ENCODE data around the gene DIAPH1. TPM values are rescaled to one million over a fixed set of nuclear protein-coding genes. Genes with fewer than 3 reads are reported as not detected.

The DIAPH1 gene
- total RNA-seq, 1 donor from 2014 or later: 118 TPM

DNA sequence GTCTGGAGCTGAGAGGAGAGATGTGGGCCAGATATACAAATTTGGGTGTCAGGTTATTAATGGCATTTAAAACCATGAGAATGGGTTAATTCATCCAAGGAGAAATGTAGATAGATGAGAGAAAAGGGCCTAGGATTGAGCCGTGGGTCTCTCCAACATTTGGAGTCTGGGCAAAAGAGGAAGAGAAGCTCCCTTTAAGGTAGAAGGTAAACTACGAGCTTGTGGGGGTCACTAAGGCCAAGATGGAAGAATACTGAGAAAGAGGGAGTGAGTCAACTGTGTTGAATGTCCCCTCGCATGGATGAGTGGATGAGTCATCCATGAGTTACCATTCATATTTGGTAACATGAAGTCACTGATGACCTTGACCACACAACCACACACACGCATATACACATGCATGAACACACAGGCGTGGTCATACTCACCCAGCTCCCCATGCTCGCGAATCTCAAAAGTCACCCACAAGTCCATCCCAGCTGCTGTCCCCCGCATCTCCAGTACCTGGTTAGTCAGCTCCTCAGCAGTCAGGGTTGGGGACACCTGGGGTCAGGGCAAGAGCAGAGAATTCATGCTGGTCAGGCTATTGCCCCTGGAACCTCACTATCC, 39.2 kb upstream of the DIAPH1 start:
- intact Hi-C loops (cut with DNase I): no loop called here
- Histone ChIP-seq H3K9me3 (no peaks in the 10 kb centered on the region), H3K27me3 (ENCODE audit: low read depth) (no peaks in the 10 kb centered on the region), H3K27ac (no peak overlapping the region), H3K4me3 (no peak overlapping the region), H3K4me1 (no peaks in the 10 kb centered on the region), H3K36me3 (peaks cover 72% of the 10 kb centered on the region)
- TF ChIP-seq, protein P1, sequence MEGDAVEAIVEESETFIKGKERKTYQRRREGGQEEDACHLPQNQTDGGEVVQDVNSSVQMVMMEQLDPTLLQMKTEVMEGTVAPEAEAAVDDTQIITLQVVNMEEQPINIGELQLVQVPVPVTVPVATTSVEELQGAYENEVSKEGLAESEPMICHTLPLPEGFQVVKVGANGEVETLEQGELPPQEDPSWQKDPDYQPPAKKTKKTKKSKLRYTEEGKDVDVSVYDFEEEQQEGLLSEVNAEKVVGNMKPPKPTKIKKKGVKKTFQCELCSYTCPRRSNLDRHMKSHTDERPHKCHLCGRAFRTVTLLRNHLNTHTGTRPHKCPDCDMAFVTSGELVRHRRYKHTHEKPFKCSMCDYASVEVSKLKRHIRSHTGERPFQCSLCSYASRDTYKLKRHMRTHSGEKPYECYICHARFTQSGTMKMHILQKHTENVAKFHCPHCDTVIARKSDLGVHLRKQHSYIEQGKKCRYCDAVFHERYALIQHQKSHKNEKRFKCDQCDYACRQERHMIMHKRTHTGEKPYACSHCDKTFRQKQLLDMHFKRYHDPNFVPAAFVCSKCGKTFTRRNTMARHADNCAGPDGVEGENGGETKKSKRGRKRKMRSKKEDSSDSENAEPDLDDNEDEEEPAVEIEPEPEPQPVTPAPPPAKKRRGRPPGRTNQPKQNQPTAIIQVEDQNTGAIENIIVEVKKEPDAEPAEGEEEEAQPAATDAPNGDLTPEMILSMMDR (IDR thresholded peaks at IDR 0.05): no peak
- ATAC-seq (no peak), DNase-seq (no peak)

DNA sequence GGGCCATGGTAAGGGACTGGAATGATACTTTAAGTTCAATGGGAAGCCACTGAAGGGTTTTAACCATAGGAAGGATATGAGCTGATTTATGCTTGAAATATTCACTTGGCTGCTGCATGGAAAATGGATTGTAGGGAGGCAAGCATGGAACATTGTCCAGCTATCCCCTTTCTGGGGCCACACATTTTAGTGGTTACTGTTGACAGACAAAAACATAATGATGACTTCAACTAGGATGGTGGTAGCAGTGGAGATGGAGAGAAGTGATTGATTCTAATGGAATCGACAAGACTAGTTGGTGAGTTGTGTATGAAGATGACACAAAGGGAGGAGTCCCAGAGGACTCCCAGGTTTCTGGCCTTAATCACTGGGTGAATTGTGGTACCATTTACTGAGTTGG, 38.6 kb upstream of the DIAPH1 start:
- no peaks in the 10 kb centered on the region for H3K9me3 ChIP-seq
- ATAC-seq (no peak), DNase-seq (no peak)
- intact Hi-C loops (cut with DNase I): no loop called here
- no peak overlapping the region for H3K4me3 ChIP-seq
- peaks cover 66% of the 10 kb centered on the region for H3K36me3 ChIP-seq
- no peaks in the 10 kb centered on the region for H3K4me1 ChIP-seq
- no peaks in the 10 kb centered on the region for H3K27me3 ChIP-seq (ENCODE audit: low read depth)
- TF ChIP-seq, protein P1 (IDR thresholded peaks at IDR 0.05): no peak
- no peak overlapping the region for H3K27ac ChIP-seq

DNA sequence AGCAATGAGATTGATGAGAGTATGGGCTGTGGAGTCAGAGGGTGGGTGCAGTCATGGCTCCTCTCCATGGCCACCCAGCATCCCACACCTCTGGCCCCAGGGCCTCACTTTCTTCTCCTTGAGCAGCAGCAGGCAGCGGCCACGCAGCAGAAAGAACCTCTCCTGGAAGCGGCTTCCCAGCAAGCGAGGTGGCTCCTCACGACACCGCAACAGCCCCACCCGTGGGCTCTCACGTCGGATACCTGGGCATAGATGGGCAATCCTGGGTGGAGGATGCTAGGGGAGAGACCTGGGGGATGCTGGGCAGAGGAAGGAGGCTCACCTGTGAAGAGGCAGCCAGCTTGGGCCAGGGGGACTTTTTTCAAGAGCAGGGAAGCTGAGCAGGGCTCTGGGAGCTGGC, 37.6 kb upstream of the DIAPH1 start:
- no peaks in the 10 kb centered on the region for H3K9me3 ChIP-seq
- DNase-seq (no peak), ATAC-seq (no peak)
- H3K4me1 ChIP-seq: peaks cover 4% of the 10 kb centered on the region
- peaks cover 56% of the 10 kb centered on the region for H3K36me3 ChIP-seq
- intact Hi-C loops (cut with DNase I): no loop called here
- no peak overlapping the region for H3K27ac ChIP-seq
- no peak overlapping the region for H3K4me3 ChIP-seq
- no peaks in the 10 kb centered on the region for H3K27me3 ChIP-seq (ENCODE audit: low read depth)
- TF ChIP-seq, protein P1 (IDR thresholded peaks at IDR 0.05): no peak

DNA sequence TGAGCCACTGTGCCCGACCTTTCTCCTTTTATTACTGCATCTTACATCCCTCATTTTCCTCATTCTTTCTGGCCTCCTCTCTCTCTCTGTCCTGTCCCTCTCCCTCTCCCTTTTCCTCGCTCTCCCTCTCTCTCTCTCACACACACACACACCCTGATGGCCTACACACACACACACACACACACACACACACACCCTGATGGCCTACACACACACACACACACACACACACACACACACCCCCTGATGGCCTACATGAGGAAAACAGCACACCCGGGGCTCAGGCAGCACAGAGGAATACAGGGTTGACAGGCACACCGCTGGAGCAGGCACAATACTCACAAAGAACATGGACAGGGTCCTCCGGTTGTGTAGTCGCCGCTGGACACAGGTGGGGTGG, 36.2 kb upstream of the DIAPH1 start:
- Histone ChIP-seq H3K27me3 (ENCODE audit: low read depth) (no peaks in the 10 kb centered on the region), H3K4me3 (no peak overlapping the region), H3K9me3 (no peaks in the 10 kb centered on the region), H3K27ac (no peak overlapping the region), H3K36me3 (peaks cover 55% of the 10 kb centered on the region), H3K4me1 (peaks cover 14% of the 10 kb centered on the region)
- DNase-seq (no peak), ATAC-seq (no peak)
- TF ChIP-seq, protein P1 (IDR thresholded peaks at IDR 0.05): no peak
- intact Hi-C loops (cut with DNase I): no loop called here

DNA sequence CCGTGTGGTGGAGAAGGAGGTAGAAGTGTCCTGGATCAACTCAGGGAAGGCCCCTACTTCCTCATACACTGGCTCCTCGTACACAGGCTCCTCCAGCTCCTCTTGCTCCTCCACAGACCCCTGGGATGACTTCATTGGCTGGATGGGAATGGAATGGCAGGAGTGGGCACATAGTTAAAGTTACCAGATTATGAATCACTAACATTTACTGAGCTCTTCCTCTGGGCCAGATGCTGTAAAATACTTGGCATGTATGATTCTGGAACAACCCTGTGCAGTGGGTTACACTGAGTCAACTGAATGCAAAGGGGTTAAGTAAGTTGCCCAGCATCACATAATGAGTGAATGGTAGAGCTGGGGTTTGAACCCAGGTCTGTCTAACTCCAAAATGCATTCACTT, 35.5 kb upstream of the DIAPH1 start:
- intact Hi-C loops (cut with DNase I): no loop called here
- Histone ChIP-seq H3K4me3 (no peak overlapping the region), H3K27ac (no peak overlapping the region), H3K4me1 (peaks cover 15% of the 10 kb centered on the region), H3K9me3 (no peaks in the 10 kb centered on the region), H3K27me3 (ENCODE audit: low read depth) (no peaks in the 10 kb centered on the region), H3K36me3 (peaks cover 48% of the 10 kb centered on the region)
- TF ChIP-seq, protein P1 (IDR thresholded peaks at IDR 0.05): no peak
- DNase-seq (no peak), ATAC-seq (no peak)

Data from lower lobe of right lung (tissue), 2 donors.